ENCODE measurements around the gene SNX25.

- TF ChIP-seq ZNF780A (CRISPR knock-in tag; IDR thresholded peaks at IDR 0.05) (no peak), ZFX (CRISPR knock-in tag; IDR thresholded peaks at IDR 0.05; ENCODE audit: low read depth) (no peak), RFX5 (IDR thresholded peaks at IDR 0.05; ENCODE audit: low read depth, low read length) (no peak), BRD4 (CRISPR knock-in tag; IDR thresholded peaks at IDR 0.05) (no peak), RNF2 (conservative IDR thresholded peaks at IDR 0.05; ENCODE audit: low read depth) (no peak)
- TF ChIP-seq, protein P1, sequence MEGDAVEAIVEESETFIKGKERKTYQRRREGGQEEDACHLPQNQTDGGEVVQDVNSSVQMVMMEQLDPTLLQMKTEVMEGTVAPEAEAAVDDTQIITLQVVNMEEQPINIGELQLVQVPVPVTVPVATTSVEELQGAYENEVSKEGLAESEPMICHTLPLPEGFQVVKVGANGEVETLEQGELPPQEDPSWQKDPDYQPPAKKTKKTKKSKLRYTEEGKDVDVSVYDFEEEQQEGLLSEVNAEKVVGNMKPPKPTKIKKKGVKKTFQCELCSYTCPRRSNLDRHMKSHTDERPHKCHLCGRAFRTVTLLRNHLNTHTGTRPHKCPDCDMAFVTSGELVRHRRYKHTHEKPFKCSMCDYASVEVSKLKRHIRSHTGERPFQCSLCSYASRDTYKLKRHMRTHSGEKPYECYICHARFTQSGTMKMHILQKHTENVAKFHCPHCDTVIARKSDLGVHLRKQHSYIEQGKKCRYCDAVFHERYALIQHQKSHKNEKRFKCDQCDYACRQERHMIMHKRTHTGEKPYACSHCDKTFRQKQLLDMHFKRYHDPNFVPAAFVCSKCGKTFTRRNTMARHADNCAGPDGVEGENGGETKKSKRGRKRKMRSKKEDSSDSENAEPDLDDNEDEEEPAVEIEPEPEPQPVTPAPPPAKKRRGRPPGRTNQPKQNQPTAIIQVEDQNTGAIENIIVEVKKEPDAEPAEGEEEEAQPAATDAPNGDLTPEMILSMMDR (CRISPR knock-in tag; IDR thresholded peaks at IDR 0.05), result no peak
These were observed 174.1 kb downstream of the SNX25 start for GRCh38 chr4:185383451-185383850.
